ENCODE measurements around the gene UBE2A. TPM values are rescaled to one million over a fixed set of nuclear protein-coding genes. Genes with fewer than 3 reads are reported as not detected.

UBE2A gene
- total RNA-seq, 4 donors from 2014 or later, result 32.2 to 39.7 (median 35.9) TPM

DNA sequence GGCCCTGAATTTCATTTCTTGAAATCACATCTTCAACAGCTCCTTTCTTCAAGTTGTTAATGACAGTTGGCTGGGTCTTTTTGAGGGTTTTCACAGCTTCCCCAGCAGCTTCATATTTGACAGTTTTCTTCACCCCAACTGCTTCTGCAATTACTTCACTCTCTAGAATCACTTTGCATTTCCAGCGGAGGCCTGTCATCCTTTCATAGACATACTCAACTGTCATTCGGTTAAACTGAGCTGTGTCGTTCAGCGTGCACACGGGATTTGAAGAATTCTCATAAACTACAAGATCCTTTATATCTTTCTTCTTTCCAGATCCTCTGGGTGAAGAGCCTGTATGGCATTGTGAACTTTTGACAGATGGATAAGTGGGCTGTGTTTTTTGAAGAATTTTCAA is 15.4 kb downstream of the UBE2A start:
- H3K27me3 ChIP-seq, result no peaks in the 10 kb centered on the region
- H3K36me3 ChIP-seq, result peaks cover 0 to 31% of the 10 kb centered on the region in 2 donors
- no peaks in the 10 kb centered on the region for H3K9me3 ChIP-seq
- 100% methylated on average over 1 of the region's 5 CpGs; no CpG with 5 or more reads in 1 of the 2 donors for WGBS, 2 donors (ENCODE audit: low coverage in 1 of 2)
- H3K4me1 ChIP-seq, result no peaks in the 10 kb centered on the region
- H3K27ac ChIP-seq, result no peak overlapping the region
- no peak for ATAC-seq
- TF ChIP-seq EP300 (IDR thresholded peaks at IDR 0.05) (no peak), POLR2A (IDR thresholded peaks at IDR 0.05) (no peak), POLR2AphosphoS5 (IDR thresholded peaks at IDR 0.05) (no peak)
- TF ChIP-seq, protein P1, sequence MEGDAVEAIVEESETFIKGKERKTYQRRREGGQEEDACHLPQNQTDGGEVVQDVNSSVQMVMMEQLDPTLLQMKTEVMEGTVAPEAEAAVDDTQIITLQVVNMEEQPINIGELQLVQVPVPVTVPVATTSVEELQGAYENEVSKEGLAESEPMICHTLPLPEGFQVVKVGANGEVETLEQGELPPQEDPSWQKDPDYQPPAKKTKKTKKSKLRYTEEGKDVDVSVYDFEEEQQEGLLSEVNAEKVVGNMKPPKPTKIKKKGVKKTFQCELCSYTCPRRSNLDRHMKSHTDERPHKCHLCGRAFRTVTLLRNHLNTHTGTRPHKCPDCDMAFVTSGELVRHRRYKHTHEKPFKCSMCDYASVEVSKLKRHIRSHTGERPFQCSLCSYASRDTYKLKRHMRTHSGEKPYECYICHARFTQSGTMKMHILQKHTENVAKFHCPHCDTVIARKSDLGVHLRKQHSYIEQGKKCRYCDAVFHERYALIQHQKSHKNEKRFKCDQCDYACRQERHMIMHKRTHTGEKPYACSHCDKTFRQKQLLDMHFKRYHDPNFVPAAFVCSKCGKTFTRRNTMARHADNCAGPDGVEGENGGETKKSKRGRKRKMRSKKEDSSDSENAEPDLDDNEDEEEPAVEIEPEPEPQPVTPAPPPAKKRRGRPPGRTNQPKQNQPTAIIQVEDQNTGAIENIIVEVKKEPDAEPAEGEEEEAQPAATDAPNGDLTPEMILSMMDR (IDR thresholded peaks at IDR 0.05), result no peak
- H3K4me3 ChIP-seq, result no peak overlapping the region

DNA sequence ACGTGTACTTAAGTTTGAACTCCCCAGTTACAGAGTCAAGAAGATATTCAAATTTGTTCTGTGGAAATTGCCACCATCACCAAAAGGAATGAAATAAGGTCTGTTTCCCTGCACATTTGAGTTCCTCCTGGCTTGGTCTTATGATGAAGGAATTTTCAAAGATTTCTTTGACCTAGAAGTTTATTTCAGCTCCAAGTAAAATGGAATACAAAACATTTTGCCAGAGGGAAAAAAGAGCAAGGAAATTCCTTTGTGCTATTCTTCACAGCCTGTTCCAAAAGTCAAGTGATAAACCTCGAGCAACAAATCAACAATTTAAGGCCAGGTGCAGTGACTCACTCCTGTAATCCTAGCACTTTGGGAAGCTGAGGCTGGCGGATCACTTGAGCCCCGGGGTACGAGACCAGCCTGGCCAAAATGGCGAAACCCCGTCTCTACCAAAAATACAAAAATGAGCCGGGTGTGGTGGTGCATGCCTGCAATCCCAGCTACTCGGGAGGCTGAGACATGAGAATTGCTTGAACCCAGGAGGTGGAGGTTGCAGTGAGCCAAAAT is 28.4 kb downstream of the UBE2A start:
- WGBS, 2 donors (ENCODE audit: low coverage in 1 of 2), result 20 to 45% methylated on average over 1 of the region's 9 CpGs
- Histone ChIP-seq H3K36me3 (no peaks in the 10 kb centered on the region), H3K27ac (no peak overlapping the region), H3K4me3 (no peak overlapping the region), H3K4me1 (peaks cover 0 to 7% (median 0%) of the 10 kb centered on the region in 3 donors), H3K27me3 (no peaks in the 10 kb centered on the region), H3K9me3 (no peaks in the 10 kb centered on the region)
- TF ChIP-seq, protein P1 (IDR thresholded peaks at IDR 0.05), result no peak
- no peak for TF ChIP-seq POLR2AphosphoS5 (IDR thresholded peaks at IDR 0.05)
- no peak for TF ChIP-seq POLR2A (IDR thresholded peaks at IDR 0.05)
- TF ChIP-seq EP300 (IDR thresholded peaks at IDR 0.05), result no peak
- ATAC-seq, result no peak

DNA sequence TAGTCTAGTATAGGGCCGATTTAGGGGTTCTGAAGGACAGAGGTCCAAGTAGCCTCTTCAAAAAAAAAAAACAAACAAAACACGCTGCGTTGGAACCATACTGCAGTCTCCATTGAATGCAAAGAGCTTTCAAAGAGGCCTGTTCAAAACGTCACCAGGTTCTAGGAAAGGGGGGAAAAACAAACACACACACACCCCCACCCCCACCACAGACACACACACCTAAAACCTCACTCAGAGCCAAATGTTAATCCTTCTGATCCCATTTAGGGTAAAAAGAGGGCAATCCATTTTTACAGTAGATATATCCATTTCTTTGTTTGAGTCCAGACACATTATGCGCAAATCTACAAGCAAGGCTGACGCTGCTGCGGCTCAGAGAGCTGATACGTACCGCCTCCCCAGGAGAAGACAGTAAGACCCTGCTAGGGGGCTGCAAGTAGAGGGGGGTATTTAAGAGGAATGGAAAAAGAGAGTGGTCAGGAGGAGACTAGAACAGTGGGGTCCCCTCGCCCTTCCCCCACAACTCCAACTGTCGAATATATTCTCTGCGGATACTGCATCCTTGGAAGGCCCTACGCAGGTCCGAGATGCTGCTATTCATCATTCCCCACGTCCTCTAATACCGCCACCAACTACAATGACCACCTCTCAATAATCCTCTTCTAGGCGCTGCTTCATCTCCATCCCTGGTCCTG is 30.6 kb downstream of the UBE2A start:
- ATAC-seq, result no peak
- H3K27ac ChIP-seq, result peak overlapping the region in 3 of 4 donors; percentile 85 to 93 (median 89)

DNA sequence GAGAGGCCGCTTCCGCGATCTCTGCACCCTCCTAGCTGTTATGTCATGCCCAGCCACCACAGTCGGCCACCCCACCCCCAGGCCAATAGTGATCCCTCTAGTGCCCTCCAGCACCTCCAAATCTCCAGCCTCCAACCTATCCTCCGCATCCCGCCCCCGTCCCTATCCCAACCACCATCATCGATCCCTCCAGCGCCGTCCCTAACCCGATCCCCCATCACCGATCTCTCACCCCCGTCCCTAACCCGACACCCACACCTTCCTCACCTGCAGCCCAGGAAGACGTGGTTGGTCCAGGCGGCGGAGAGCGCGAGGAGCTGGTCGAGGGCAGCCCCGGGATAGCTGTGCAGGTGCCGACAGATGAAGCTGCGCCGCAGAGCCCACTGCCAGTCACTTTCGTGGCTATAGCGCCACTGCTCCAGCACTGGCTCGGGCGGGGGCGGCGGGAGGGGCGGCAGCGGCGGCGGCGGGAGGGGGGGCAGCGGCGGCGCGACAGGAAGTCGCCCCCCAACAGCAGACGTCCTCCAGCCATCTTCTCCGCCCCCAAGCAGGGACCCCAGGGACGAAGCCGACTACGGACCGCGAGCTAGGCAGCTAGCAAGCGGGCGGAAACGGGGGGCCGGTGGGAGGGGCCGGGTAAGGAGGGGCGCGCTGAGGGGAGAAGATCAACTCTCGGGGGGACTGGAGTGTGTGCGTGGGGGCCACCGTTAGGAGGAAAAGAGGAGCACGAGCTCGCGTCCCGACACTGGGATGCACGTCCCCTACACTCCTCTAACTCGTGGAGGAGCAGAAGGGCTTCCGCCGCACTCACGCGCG is 31.3 kb downstream of the UBE2A start:
- peak overlapping the region; percentile 78 to 92 for H3K4me3 ChIP-seq
- H3K36me3 ChIP-seq, result no peaks in the 10 kb centered on the region
- H3K27me3 ChIP-seq, result no peaks in the 10 kb centered on the region
- peaks cover 0 to 7% (median 0%) of the 10 kb centered on the region in 3 donors for H3K4me1 ChIP-seq
- WGBS, 2 donors (ENCODE audit: low coverage in 1 of 2), result 3 to 51% methylated on average over 7 to 8 of the region's 68 CpGs
- H3K9me3 ChIP-seq, result no peaks in the 10 kb centered on the region
- ATAC-seq, result peak; percentile 53
- TF ChIP-seq EP300 (IDR thresholded peaks at IDR 0.05), result no peak
- TF ChIP-seq, protein P1 (IDR thresholded peaks at IDR 0.05), result no peak
- no peak for TF ChIP-seq POLR2AphosphoS5 (IDR thresholded peaks at IDR 0.05)
- no peak for TF ChIP-seq POLR2A (IDR thresholded peaks at IDR 0.05)
- H3K27ac ChIP-seq, result peak overlapping the region; percentile 79 to 93 (median 87)

More for the DNA sequence above, 30.6 kb downstream of the UBE2A start:
- H3K36me3 ChIP-seq, result no peaks in the 10 kb centered on the region
- H3K9me3 ChIP-seq, result no peaks in the 10 kb centered on the region
- 10 to 17% methylated on average over 7 to 9 of the region's 17 CpGs for WGBS, 2 donors (ENCODE audit: low coverage in 1 of 2)
- peaks cover 0 to 7% (median 0%) of the 10 kb centered on the region in 3 donors for H3K4me1 ChIP-seq
- TF ChIP-seq EP300 (IDR thresholded peaks at IDR 0.05) (no peak), POLR2A (IDR thresholded peaks at IDR 0.05) (no peak), POLR2AphosphoS5 (IDR thresholded peaks at IDR 0.05) (no peak)
- TF ChIP-seq, protein P1 (IDR thresholded peaks at IDR 0.05), result no peak
- H3K27me3 ChIP-seq, result no peaks in the 10 kb centered on the region
- peak overlapping the region; percentile 78 to 92 for H3K4me3 ChIP-seq

Measured in gastroesophageal sphincter (tissue), 4 donors.